ENCODE results near the gene RABL3.

GRCh38 chr3:120762615-120763014, 20.3 kb upstream of the RABL3 start:
- TF ChIP-seq EZH2phosphoT487 (IDR thresholded peaks at IDR 0.05; ENCODE audit: low read depth) (no peak), CTCF (IDR thresholded peaks at IDR 0.05; ENCODE audit: low read depth, low read length) (no peak)

All from OCI-LY3 (cell line).